Testis (tissue), 3 donors: ENCODE results near the gene C18orf54. TPM values are rescaled to one million over a fixed set of nuclear protein-coding genes. Genes with fewer than 3 reads are reported as not detected.

Experiments used
- DNase-seq: peaks from one replicate; pipeline ENCODE4 v3.0.0-alpha.2; 2019
- H3K27ac ChIP-seq, 2 donors: fragments of 200-600 bp; sonication (generic); one replicate each; pipeline ENCODE4 v1.5.1; 2019
- H3K27me3 ChIP-seq: fragments of 200-600 bp; sonication (generic); one replicate; pipeline ENCODE4 v1.5.1; 2019
- H3K36me3 ChIP-seq: fragments of 200-600 bp; sonication (generic); one replicate; pipeline ENCODE4 v1.5.1; 2017; ENCODE audit warnings: low read depth; ENCODE audit errors: missing control alignments
- H3K4me1 ChIP-seq: fragments of 200-600 bp; sonication (generic); one replicate; pipeline ENCODE4 v1.5.1; 2019
- H3K4me3 ChIP-seq, 2 donors: fragments of 200-600 bp; sonication (generic); one replicate each; pipeline ENCODE4 v1.5.1; 2017 to 2019
- H3K9me3 ChIP-seq: fragments of 200-600 bp; sonication (generic); one replicate; pipeline ENCODE4 v1.5.1; 2017
- POLR2A ChIP-seq: fragments of 450-650 bp; IDR thresholded peaks from one replicate; pipeline ENCODE4 v1.6.1; 2017; ENCODE audit warnings: antibody characterized with exemption, mild to moderate bottlenecking, moderate library complexity
- WGBS, 2 donors: methylation state at CpG; one replicate each; pipeline ENCODE4 v1.1.5; 2018; 5-methylcytosine and 5-hydroxymethylcytosine counted together
- intact Hi-C: fragments of 100-400 bp; cut with DNase I; formaldehyde crosslinking; loops from one replicate; pipeline ENCODE4 v1.15.1; 2023; ENCODE audit warnings: low total_unique reads
- polyA plus RNA-seq: library from polyadenylated mRNA; stranded (reverse); fragments of 350-450 nt; fragmentation: Illumina TruSeq; extraction: RNeasy Lipid Tissue Mini Kit (QIAGEN cat#74804); gene quantifications from one replicate; pipeline ENCODE4 v1.2.3, GENCODE V29; 2014; ENCODE audit warnings: low read depth, low replicate concordance; ENCODE audit not compliant: insufficient read depth
- total RNA-seq, 2 donors: library from RNA; depleted of rRNA; stranded (reverse); fragments of >200 nt; gene quantifications; one replicate each; pipeline ENCODE4 v1.2.3, GENCODE V29; 2016
- TF ChIP-seq, protein P1 (sequence below), 3 experiments: fragments of 450-650 bp in 2 of 3; fragments of 200-600 bp in 1 of 3; sonication (generic) in 1 of 3; IDR thresholded peaks; one replicate each; pipeline ENCODE4 v1.5.1; 2016 to 2019; ENCODE audit warnings: antibody characterized with exemption in 3 of 3, mild to moderate bottlenecking in 2 of 3, moderate library complexity in 1 of 3

The C18orf54 gene
- total and polyA plus RNA-seq, 3 donors from 2014 or later, result 11.7 to 18.2 (median 16.0) TPM

DNA sequence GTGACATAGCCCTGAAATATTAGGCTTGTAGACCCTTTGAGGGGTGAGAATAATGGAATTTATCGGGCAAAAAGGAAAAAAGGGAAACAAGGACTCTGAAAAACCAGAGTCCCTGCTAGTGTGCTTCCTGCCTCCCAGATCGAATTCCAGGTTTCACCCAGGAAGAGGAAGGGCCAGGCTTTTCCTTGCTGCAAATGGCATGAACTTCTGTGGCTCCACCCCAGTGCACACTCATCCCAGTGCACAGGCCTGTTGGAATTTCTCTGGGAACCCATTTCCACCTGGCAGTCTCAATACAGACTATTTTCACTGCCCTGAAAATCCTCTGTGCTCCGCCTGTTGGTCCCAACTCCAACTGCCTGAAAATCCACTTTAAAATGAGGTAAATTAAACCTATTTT lies 29.9 kb downstream of the C18orf54 start:
- 84 to 95% methylated on average over 3 of the region's 3 CpGs for WGBS, 2 donors
- intact Hi-C loops, result no loop called here
- Histone ChIP-seq H3K9me3 (no peaks in the 10 kb centered on the region), H3K27ac (no peak overlapping the region), H3K27me3 (no peaks in the 10 kb centered on the region), H3K4me3 (no peak overlapping the region), H3K36me3 (no peaks in the 10 kb centered on the region), H3K4me1 (no peaks in the 10 kb centered on the region)
- no peak for DNase-seq
- TF ChIP-seq, protein P1, sequence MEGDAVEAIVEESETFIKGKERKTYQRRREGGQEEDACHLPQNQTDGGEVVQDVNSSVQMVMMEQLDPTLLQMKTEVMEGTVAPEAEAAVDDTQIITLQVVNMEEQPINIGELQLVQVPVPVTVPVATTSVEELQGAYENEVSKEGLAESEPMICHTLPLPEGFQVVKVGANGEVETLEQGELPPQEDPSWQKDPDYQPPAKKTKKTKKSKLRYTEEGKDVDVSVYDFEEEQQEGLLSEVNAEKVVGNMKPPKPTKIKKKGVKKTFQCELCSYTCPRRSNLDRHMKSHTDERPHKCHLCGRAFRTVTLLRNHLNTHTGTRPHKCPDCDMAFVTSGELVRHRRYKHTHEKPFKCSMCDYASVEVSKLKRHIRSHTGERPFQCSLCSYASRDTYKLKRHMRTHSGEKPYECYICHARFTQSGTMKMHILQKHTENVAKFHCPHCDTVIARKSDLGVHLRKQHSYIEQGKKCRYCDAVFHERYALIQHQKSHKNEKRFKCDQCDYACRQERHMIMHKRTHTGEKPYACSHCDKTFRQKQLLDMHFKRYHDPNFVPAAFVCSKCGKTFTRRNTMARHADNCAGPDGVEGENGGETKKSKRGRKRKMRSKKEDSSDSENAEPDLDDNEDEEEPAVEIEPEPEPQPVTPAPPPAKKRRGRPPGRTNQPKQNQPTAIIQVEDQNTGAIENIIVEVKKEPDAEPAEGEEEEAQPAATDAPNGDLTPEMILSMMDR (IDR thresholded peaks at IDR 0.05), result no peak

GRCh38 chr18:54388203-54389142 lies 30.8 kb downstream of the C18orf54 start:
- Histone ChIP-seq H3K4me3 (no peak overlapping the region), H3K27me3 (no peaks in the 10 kb centered on the region), H3K27ac (no peak overlapping the region), H3K36me3 (no peaks in the 10 kb centered on the region), H3K4me1 (no peaks in the 10 kb centered on the region), H3K9me3 (no peaks in the 10 kb centered on the region)
- DNase-seq, result no peak
- 59 to 60% methylated on average over 6 of the region's 6 CpGs for WGBS, 2 donors
- intact Hi-C loops, result no loop called here
- TF ChIP-seq, protein P1 (IDR thresholded peaks at IDR 0.05), result no peak
- TF ChIP-seq POLR2A, result no peak

DNA sequence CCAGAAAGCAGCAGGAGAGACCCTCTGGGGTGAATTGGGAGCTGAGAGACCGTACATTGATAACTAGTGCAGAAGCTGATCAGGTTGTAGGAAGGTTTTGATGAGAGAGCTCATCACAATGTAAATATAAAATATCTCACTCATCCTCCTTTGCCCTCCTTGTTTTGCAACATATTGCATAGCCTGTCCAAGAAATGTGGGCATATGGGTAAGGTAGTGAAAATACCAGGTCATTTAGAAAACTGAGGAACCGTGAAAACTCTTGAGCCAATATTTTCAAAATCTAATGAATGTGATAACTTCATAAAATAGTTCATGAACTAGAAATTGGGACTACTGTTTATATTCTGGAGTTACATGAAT lies 31.4 kb downstream of the C18orf54 start:
- WGBS, 2 donors, result 44 to 65% methylated on average over 2 of the region's 2 CpGs
- intact Hi-C loops, result no loop called here
- H3K4me3 ChIP-seq, result no peak overlapping the region
- DNase-seq, result no peak
- H3K9me3 ChIP-seq, result no peaks in the 10 kb centered on the region
- H3K4me1 ChIP-seq, result no peaks in the 10 kb centered on the region
- TF ChIP-seq, protein P1 (IDR thresholded peaks at IDR 0.05), result no peak
- TF ChIP-seq POLR2A, result no peak
- H3K27me3 ChIP-seq, result no peaks in the 10 kb centered on the region
- no peak overlapping the region for H3K27ac ChIP-seq
- H3K36me3 ChIP-seq, result no peaks in the 10 kb centered on the region

- no peaks in the 10 kb centered on the region for H3K9me3 ChIP-seq
- H3K4me3 ChIP-seq, result no peak overlapping the region
- H3K27me3 ChIP-seq, result no peaks in the 10 kb centered on the region
- no peak for DNase-seq
- WGBS, 2 donors, result 80 to 83% methylated on average over 3 of the region's 3 CpGs
- intact Hi-C loops, result no loop called here
- no peaks in the 10 kb centered on the region for H3K4me1 ChIP-seq
- TF ChIP-seq POLR2A, result no peak
- TF ChIP-seq, protein P1 (IDR thresholded peaks at IDR 0.05), result no peak
- no peak overlapping the region for H3K27ac ChIP-seq
- H3K36me3 ChIP-seq, result no peaks in the 10 kb centered on the region
These were observed 33.1 kb downstream of the C18orf54 start for GRCh38 chr18:54390838-54391237.
